AG20443 (cell line): Measurements from ENCODE around the gene GABRB1.

Source experiments
- DNase-seq: peaks from one replicate; pipeline ENCODE4 v3.0.0; 2012; ENCODE audit warnings: low spot score, mixed read lengths

Gene GABRB1

DNA sequence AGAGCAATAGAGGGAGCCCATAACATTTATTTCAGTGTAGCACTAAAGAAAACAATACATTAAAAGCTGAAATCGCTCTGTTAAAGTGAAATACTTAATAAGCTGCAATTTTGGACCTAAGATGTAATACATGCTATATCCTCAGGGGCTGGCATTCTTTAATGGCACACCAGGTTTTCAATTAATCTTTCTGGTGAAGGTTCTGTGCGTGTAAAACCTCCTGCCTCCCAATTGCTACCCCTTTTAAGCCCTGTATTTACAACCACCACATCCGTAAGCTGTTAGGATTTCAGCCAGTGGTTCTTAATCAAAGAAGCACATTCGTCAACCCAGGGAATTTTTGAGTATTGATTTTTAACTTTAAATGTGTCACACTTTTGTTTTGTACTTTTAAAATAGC is 439.7 kb downstream of the GABRB1 start:
- no peak for DNase-seq

DNA sequence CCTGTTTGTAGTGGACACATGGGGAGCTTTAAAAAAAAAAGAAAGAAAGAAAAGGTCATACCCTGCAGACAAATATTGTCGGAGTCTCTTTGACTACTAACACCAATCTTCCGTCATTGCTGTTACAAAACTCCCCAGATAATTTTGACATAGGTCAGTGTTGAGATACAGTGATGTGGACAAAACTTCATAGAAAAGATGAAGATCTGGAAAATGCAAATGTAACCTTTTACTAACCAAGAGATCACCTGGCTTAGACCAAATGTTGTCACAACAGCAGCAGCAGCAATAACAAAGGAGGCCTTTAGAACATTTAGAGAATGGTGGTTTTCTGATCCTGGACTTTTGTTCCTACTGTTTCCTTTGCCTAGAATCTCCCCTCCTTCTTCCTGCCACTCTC is 440.2 kb downstream of the GABRB1 start:
- no peak for DNase-seq

DNA sequence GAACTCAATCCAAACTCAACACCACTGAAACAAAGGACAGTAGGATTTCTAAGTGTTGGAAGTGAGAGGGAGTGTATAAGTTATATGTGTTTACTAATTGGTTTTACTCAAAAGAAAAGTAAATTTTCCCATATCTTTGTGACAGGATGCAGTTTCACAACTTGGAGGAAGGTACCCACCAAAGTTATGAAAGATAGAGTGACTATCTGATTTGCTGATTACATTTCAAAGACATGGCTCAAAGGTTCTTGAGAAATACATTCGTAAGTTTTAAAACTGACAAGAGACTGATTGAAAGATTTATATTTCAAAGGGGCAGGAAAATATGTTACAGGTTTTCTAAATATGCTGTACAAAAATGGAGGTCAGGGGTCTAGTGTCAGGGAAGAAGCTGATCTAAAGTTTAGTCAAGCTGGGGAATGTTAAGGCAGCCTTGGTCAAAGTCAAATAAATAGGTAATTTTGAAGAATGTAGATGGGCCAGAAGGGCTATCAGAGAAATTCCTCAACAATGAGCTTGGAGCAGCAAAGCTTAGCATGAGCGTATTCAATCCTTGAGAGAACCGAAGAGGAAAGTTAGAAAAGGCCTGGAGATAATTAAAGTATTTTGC is 441.9 kb downstream of the GABRB1 start:
- DNase-seq, result no peak

DNA sequence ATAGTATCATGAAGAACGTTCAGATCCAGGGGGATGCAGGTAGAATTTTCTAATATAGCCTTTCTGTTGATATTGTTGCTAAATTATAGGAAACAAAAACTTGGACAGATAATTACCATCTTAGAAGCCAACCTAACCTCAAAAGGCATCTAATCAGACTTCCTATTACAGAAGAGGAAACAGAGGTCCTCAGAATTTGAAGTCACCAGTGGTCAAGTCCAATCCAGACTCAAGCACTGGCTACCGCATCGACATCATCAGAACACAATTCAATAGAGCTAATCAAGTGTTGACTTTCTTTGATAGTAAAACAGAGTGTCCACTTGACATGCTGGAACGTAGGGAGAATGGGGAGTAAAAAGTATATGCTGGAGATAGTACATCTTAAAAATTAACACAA is 443.4 kb downstream of the GABRB1 start:
- no peak for DNase-seq

DNA sequence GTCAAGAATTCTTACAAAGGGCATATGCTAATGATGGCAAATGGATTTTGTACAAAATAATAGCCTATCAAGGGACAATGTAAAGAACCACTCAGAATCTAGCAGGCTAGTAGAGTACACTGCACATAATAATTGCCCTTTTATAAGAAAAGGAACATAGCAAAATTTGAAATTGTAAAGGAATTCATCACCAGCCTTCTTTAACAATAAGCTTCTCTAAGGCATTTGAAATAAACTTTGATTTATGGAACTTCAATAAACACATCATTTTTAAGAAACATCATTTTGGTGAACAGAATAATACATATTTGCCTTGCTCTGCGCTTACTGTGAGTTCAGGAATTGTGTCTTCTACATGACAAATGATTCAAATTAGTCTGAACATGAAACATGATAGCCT is 444.0 kb downstream of the GABRB1 start:
- no peak for DNase-seq
